Erythroblast (primary cell): ENCODE data around the gene TLE2.

Source experiments
- DNase-seq, 2 experiments: peaks; one replicate each; lab custom pipeline; 2025; lab: John Stamatoyannopoulos, UW
- GATA1 ChIP-seq: IDR thresholded peaks from 2 replicates; pipeline ENCODE4 v1.6.1; 2011; ENCODE audit warnings: low read depth, mild to moderate bottlenecking, control low read depth, low read length, moderate library complexity
- POLR2A ChIP-seq: IDR thresholded peaks from 2 replicates; pipeline ENCODE4 v1.6.1; 2011; ENCODE audit warnings: mild to moderate bottlenecking, low read length

The TLE2 gene

GRCh38 chr19:2963122-2963521, 66.0 kb downstream of the TLE2 start:
- DNase-seq: no peak
- TF ChIP-seq GATA1 (no peak), POLR2A (no peak)

GRCh38 chr19:2962018-2962670, 66.9 kb downstream of the TLE2 start:
- TF ChIP-seq POLR2A: no peak
- TF ChIP-seq GATA1: no peak
- DNase-seq: peak; percentile 79 to 90

GRCh38 chr19:2960120-2960519, 69.0 kb downstream of the TLE2 start:
- DNase-seq: no peak
- TF ChIP-seq GATA1 (no peak), POLR2A (no peak)

GRCh38 chr19:2957160-2957559, 71.9 kb downstream of the TLE2 start:
- no peak for DNase-seq
- TF ChIP-seq GATA1: no peak
- no peak for TF ChIP-seq POLR2A

- no peak for DNase-seq
- no peak for TF ChIP-seq POLR2A
- no peak for TF ChIP-seq GATA1
Measured at GRCh38 chr19:2952953-2953481, 76.1 kb downstream of the TLE2 start.

GRCh38 chr19:2950286-2951124, 78.6 kb downstream of the TLE2 start:
- DNase-seq: peak; percentile 99

GRCh38 chr19:2949939-2950285, 79.2 kb downstream of the TLE2 start:
- peak; percentile 91 to 95 for DNase-seq
- TF ChIP-seq GATA1 (peak; percentile 82), POLR2A (no peak)

More at GRCh38 chr19:2950286-2951124, 78.6 kb downstream of the TLE2 start:
- TF ChIP-seq GATA1 (no peak), POLR2A (peak; percentile 89)
